Measurements from ENCODE around the gene MYO15A.

The MYO15A gene

DNA sequence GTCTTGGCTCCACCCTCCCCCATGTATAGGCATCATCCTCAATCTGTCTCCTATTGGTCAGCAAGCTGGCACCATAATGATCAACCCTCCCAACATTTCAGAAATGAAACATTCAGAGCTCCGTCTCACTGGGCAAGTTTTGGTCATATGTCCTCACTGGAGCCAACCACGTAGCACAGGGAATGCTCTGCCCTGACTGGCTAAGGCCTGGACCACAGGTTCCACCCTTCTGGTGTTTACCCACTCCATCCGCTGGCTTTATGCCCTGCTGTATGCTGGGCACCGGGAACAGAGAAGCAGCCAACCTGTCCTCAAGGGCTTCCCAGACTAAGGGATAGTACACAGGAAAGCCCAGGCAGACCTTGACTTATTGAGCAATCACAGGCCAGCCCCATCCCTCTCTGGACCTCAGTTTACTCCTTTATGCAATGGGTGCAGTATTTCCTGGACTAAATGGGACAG is 20.5 kb downstream of the MYO15A start:
- ATAC-seq (ENCODE audit: insufficient read depth, low read depth) (no peak), DNase-seq (no peak)
- no peaks in the 10 kb centered on the region for H3K4me1 ChIP-seq (ENCODE audit: insufficient read depth, low read length)
- no peaks in the 10 kb centered on the region for H4K20me1 ChIP-seq (ENCODE audit: insufficient read depth, low read length)
- no peak overlapping the region for H3K9ac ChIP-seq (ENCODE audit: low read depth, low read length)
- H3K27me3 ChIP-seq (ENCODE audit: insufficient read depth, low read length, poor library complexity): no peaks in the 10 kb centered on the region
- TF ChIP-seq, protein P1, sequence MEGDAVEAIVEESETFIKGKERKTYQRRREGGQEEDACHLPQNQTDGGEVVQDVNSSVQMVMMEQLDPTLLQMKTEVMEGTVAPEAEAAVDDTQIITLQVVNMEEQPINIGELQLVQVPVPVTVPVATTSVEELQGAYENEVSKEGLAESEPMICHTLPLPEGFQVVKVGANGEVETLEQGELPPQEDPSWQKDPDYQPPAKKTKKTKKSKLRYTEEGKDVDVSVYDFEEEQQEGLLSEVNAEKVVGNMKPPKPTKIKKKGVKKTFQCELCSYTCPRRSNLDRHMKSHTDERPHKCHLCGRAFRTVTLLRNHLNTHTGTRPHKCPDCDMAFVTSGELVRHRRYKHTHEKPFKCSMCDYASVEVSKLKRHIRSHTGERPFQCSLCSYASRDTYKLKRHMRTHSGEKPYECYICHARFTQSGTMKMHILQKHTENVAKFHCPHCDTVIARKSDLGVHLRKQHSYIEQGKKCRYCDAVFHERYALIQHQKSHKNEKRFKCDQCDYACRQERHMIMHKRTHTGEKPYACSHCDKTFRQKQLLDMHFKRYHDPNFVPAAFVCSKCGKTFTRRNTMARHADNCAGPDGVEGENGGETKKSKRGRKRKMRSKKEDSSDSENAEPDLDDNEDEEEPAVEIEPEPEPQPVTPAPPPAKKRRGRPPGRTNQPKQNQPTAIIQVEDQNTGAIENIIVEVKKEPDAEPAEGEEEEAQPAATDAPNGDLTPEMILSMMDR (IDR thresholded peaks at IDR 0.05; ENCODE audit: borderline replicate concordance, extremely low read depth, low read length, poor library complexity, severe bottlenecking): no peak
- H3K4me3 ChIP-seq (ENCODE audit: low read depth in 1 of 2, low read length in 2 of 2): no peak overlapping the region
- no peak overlapping the region for H3K4me2 ChIP-seq (ENCODE audit: insufficient read depth, low read length)
- no peaks in the 10 kb centered on the region for H3K9me3 ChIP-seq (ENCODE audit: insufficient read depth, low read length, severe bottlenecking)
- H3K79me2 ChIP-seq (ENCODE audit: insufficient read depth, low read length): no peaks in the 10 kb centered on the region
- no peaks in the 10 kb centered on the region for H3K36me3 ChIP-seq (ENCODE audit: insufficient read depth, low read length)
- H2AFZ ChIP-seq (ENCODE audit: low read depth, low read length): no peak overlapping the region
- H3K27ac ChIP-seq (ENCODE audit: low read length): no peak overlapping the region

DNA sequence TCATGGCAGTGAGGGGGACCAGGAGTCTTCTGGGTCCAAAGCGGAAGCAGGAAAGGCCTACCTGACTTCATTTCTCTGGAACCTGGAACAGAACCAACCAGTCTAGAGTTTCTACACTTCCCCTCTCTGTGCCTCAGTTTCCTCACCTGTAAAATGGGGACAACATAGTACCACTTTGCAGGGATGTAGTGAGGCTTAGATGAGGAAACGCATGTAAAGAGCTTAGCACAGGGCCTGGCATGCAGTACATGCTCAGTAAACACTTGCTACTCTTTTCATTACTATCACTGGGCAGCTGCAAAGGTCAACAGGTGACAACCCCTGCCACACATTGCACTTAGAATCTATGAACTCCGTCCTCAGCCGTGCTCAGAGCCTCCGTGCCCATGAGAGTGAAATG is 24.2 kb downstream of the MYO15A start:
- DNase-seq: no peak
- H3K4me3 ChIP-seq (ENCODE audit: low read depth in 1 of 2, low read length in 2 of 2): no peak overlapping the region
- no peak for ATAC-seq (ENCODE audit: insufficient read depth, low read depth)
- no peak overlapping the region for H3K9ac ChIP-seq (ENCODE audit: low read depth, low read length)
- no peaks in the 10 kb centered on the region for H3K79me2 ChIP-seq (ENCODE audit: insufficient read depth, low read length)
- H2AFZ ChIP-seq (ENCODE audit: low read depth, low read length): no peak overlapping the region
- H3K9me3 ChIP-seq (ENCODE audit: insufficient read depth, low read length, severe bottlenecking): no peaks in the 10 kb centered on the region
- no peaks in the 10 kb centered on the region for H3K36me3 ChIP-seq (ENCODE audit: insufficient read depth, low read length)
- H4K20me1 ChIP-seq (ENCODE audit: insufficient read depth, low read length): no peaks in the 10 kb centered on the region
- no peaks in the 10 kb centered on the region for H3K4me1 ChIP-seq (ENCODE audit: insufficient read depth, low read length)
- no peaks in the 10 kb centered on the region for H3K27me3 ChIP-seq (ENCODE audit: insufficient read depth, low read length, poor library complexity)
- TF ChIP-seq EZH2 (IDR thresholded peaks at IDR 0.05; ENCODE audit: borderline replicate concordance, low read depth, low read length, severe bottlenecking): no peak
- TF ChIP-seq, protein P1 (IDR thresholded peaks at IDR 0.05; ENCODE audit: borderline replicate concordance, extremely low read depth, low read length, poor library complexity, severe bottlenecking): no peak
- no peak overlapping the region for H3K27ac ChIP-seq (ENCODE audit: low read length)
- no peak overlapping the region for H3K4me2 ChIP-seq (ENCODE audit: insufficient read depth, low read length)

DNA sequence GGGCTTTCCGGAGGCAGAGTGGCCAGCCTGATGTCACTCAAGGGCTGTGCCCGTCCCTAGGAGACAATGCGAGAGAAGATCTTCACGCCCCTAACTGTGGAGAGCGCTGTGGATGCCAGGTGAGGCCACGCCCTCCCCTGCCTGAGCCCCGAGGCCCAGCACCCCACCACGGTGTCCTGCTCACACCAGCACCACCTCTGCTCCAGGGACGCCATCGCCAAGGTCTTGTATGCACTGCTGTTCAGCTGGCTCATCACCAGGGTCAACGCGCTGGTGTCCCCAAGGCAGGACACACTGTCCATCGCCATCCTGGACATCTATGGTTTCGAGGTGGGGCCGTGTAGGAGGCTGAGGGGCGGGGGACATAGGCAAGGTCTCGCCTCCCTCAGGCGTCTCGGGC is 27.8 kb downstream of the MYO15A start:
- no peak overlapping the region for H2AFZ ChIP-seq (ENCODE audit: low read depth, low read length)
- ATAC-seq (ENCODE audit: insufficient read depth, low read depth): no peak
- H3K9me3 ChIP-seq (ENCODE audit: insufficient read depth, low read length, severe bottlenecking): no peaks in the 10 kb centered on the region
- no peaks in the 10 kb centered on the region for H3K79me2 ChIP-seq (ENCODE audit: insufficient read depth, low read length)
- no peaks in the 10 kb centered on the region for H4K20me1 ChIP-seq (ENCODE audit: insufficient read depth, low read length)
- no peak overlapping the region for H3K9ac ChIP-seq (ENCODE audit: low read depth, low read length)
- H3K27ac ChIP-seq (ENCODE audit: low read length): no peak overlapping the region
- H3K27me3 ChIP-seq (ENCODE audit: insufficient read depth, low read length, poor library complexity): no peaks in the 10 kb centered on the region
- no peaks in the 10 kb centered on the region for H3K4me1 ChIP-seq (ENCODE audit: insufficient read depth, low read length)
- H3K4me3 ChIP-seq (ENCODE audit: low read depth in 1 of 2, low read length in 2 of 2): no peak overlapping the region
- DNase-seq: no peak
- H3K4me2 ChIP-seq (ENCODE audit: insufficient read depth, low read length): no peak overlapping the region
- TF ChIP-seq, protein P1 (IDR thresholded peaks at IDR 0.05; ENCODE audit: borderline replicate concordance, extremely low read depth, low read length, poor library complexity, severe bottlenecking): no peak
- no peak for TF ChIP-seq EZH2 (IDR thresholded peaks at IDR 0.05; ENCODE audit: borderline replicate concordance, low read depth, low read length, severe bottlenecking)
- no peaks in the 10 kb centered on the region for H3K36me3 ChIP-seq (ENCODE audit: insufficient read depth, low read length)
